Type B pancreatic cell (in vitro differentiated cells): ENCODE data around the gene FAM72B. TPM values are rescaled to one million over a fixed set of nuclear protein-coding genes. Genes with fewer than 3 reads are reported as not detected.
"Not testable (repeated sequence)": the region's sequence is repeated elsewhere in the genome, so short reads cannot be mapped to it uniquely, and the experiment has no call there.

Source experiments
- DNase-seq: peaks from one replicate; pipeline ENCODE4 v3.0.0; 2021; ENCODE audit warnings: mixed read lengths; ENCODE audit not compliant: unreplicated experiment; ENCODE audit errors: extremely low spot score
- H3K27ac Mint-ChIP-seq: 2 replicates; pipeline ENCODE4 v1.8.0; 2021; ENCODE audit warnings: mild to moderate bottlenecking, mixed read lengths
- H3K27me3 Mint-ChIP-seq: 2 replicates; pipeline ENCODE4 v1.8.0; 2021; ENCODE audit warnings: mixed read lengths
- H3K36me3 Mint-ChIP-seq: 2 replicates; pipeline ENCODE4 v1.8.0; 2021; ENCODE audit warnings: mixed read lengths
- H3K4me1 Mint-ChIP-seq: one replicate; pipeline ENCODE4 v1.8.0; 2021; ENCODE audit warnings: mixed read lengths; ENCODE audit not compliant: unreplicated experiment
- H3K4me3 Mint-ChIP-seq: 2 replicates; pipeline ENCODE4 v1.8.0; 2021; ENCODE audit warnings: mild to moderate bottlenecking, mixed read lengths
- H3K9me3 Mint-ChIP-seq: 2 replicates; pipeline ENCODE4 v1.8.0; 2021; ENCODE audit warnings: mixed read lengths
- CTCF ChIP-seq: fragments of 200-600 bp; sonication (generic); conservative IDR thresholded peaks from 2 replicates; pipeline ENCODE4 v1.5.0; 2021; ENCODE audit warnings: antibody characterized with exemption, mild to moderate bottlenecking
- total RNA-seq: library from RNA; stranded (reverse); gene quantifications from 2 replicates; pipeline ENCODE4 v1.2.1, GENCODE V29; 2021; ENCODE audit warnings: low replicate concordance

The FAM72B gene
- total RNA-seq, 1 donor from 2014 or later: 4.9 TPM

- not testable (repeated sequence) for H3K36me3 Mint-ChIP-seq, H3K9me3 Mint-ChIP-seq, H3K4me3 Mint-ChIP-seq, H3K4me1 Mint-ChIP-seq, H3K27me3 Mint-ChIP-seq, DNase-seq, H3K27ac Mint-ChIP-seq
- TF ChIP-seq CTCF: peak; percentile 49
These were observed 28.3 kb downstream of the FAM72B start for GRCh38 chr1:121155671-121156358.

GRCh38 chr1:121154811-121155210, 29.3 kb downstream of the FAM72B start:
- not testable (repeated sequence) for H3K4me3 Mint-ChIP-seq, H3K9me3 Mint-ChIP-seq, H3K36me3 Mint-ChIP-seq, DNase-seq, H3K27me3 Mint-ChIP-seq, H3K4me1 Mint-ChIP-seq, H3K27ac Mint-ChIP-seq

GRCh38 chr1:121152788-121153187, 31.4 kb downstream of the FAM72B start:
- H3K4me3 Mint-ChIP-seq, H3K27me3 Mint-ChIP-seq, H3K4me1 Mint-ChIP-seq, DNase-seq, H3K36me3 Mint-ChIP-seq, H3K9me3 Mint-ChIP-seq, H3K27ac Mint-ChIP-seq: not testable (repeated sequence)

- not testable (repeated sequence) for H3K9me3 Mint-ChIP-seq
These were observed 32.8 kb downstream of the FAM72B start for GRCh38 chr1:121151294-121151693.

GRCh38 chr1:121148489-121149190, 35.5 kb downstream of the FAM72B start:
- DNase-seq, H3K27ac Mint-ChIP-seq, H3K4me1 Mint-ChIP-seq, H3K4me3 Mint-ChIP-seq, H3K27me3 Mint-ChIP-seq, H3K9me3 Mint-ChIP-seq, H3K36me3 Mint-ChIP-seq: not testable (repeated sequence)

More at GRCh38 chr1:121151294-121151693, 32.8 kb downstream of the FAM72B start:
- not testable (repeated sequence) for DNase-seq, H3K4me3 Mint-ChIP-seq, H3K27ac Mint-ChIP-seq, H3K4me1 Mint-ChIP-seq, H3K27me3 Mint-ChIP-seq, H3K36me3 Mint-ChIP-seq

- not testable (repeated sequence) for H3K27ac Mint-ChIP-seq, DNase-seq, H3K36me3 Mint-ChIP-seq, H3K27me3 Mint-ChIP-seq, H3K4me1 Mint-ChIP-seq, H3K9me3 Mint-ChIP-seq, H3K4me3 Mint-ChIP-seq
These were observed 43.7 kb downstream of the FAM72B start for GRCh38 chr1:121140393-121140792.

GRCh38 chr1:121131494-121131893, 52.6 kb downstream of the FAM72B start:
- not testable (repeated sequence) for H3K4me1 Mint-ChIP-seq, H3K27ac Mint-ChIP-seq, DNase-seq, H3K36me3 Mint-ChIP-seq, H3K27me3 Mint-ChIP-seq, H3K9me3 Mint-ChIP-seq, H3K4me3 Mint-ChIP-seq

- H3K27me3 Mint-ChIP-seq, H3K4me3 Mint-ChIP-seq, H3K36me3 Mint-ChIP-seq, H3K27ac Mint-ChIP-seq, DNase-seq, H3K9me3 Mint-ChIP-seq, H3K4me1 Mint-ChIP-seq: not testable (repeated sequence)
These were observed 65.7 kb downstream of the FAM72B start for GRCh38 chr1:121118480-121118824.

Other genes starting within 250 kb of the FAM72B start
- gene SRGAP2C, start 635 bp upstream of the FAM72B start, total RNA-seq: 15.8 and 26.8 TPM in 2 replicates